DND-41 (cell line): Measurements from ENCODE around the gene ATP1B3.

Source experiments
- ATAC-seq: fragments of 200-7000 bp; cut with Tn5 transposase; 3 replicates; pipeline ENCODE4 v1.9.1; 2021; ENCODE audit warnings: low read depth; ENCODE audit not compliant: insufficient read depth
- DNase-seq: peaks from one replicate; pipeline ENCODE4 v3.0.0-alpha.2; 2020
- H2AFZ ChIP-seq: 2 replicates; pipeline ENCODE4 v1.6.0; 2012; ENCODE audit warnings: low read depth, low read length
- H3K27ac ChIP-seq: 2 replicates; pipeline ENCODE4 v1.5.1; 2012; ENCODE audit warnings: low read length, inconsistent platforms
- H3K27me3 ChIP-seq: fragments of 200-600 bp; sonication (generic); 2 replicates; pipeline ENCODE4 v1.6.0; 2012; ENCODE audit warnings: low read length, mild to moderate bottlenecking, inconsistent platforms; ENCODE audit not compliant: insufficient read depth, poor library complexity
- H3K36me3 ChIP-seq: 2 replicates; pipeline ENCODE4 v1.5.1; 2012; ENCODE audit warnings: low read length, inconsistent platforms; ENCODE audit not compliant: insufficient read depth
- H3K4me1 ChIP-seq: 2 replicates; pipeline ENCODE4 v1.5.1; 2012; ENCODE audit warnings: mild to moderate bottlenecking, low read length; ENCODE audit not compliant: insufficient read depth
- H3K4me2 ChIP-seq: 2 replicates; pipeline ENCODE4 v1.6.0; 2012; ENCODE audit warnings: mild to moderate bottlenecking, moderate library complexity, low read length, inconsistent platforms; ENCODE audit not compliant: insufficient read depth
- H3K4me3 ChIP-seq, 2 experiments: fragments of 200-600 bp in 1 of 2; shearing (Covaris generic) in 1 of 2; 2 replicates each; pipeline ENCODE4 v1.5.1; 2012 to 2016; ENCODE audit warnings: inconsistent platforms in 2 of 2, low read length in 2 of 2, mild to moderate bottlenecking in 2 of 2, low read depth in 1 of 2, moderate library complexity in 1 of 2
- H3K79me2 ChIP-seq: 2 replicates; pipeline ENCODE4 v1.6.0; 2012; ENCODE audit warnings: low read length, inconsistent platforms; ENCODE audit not compliant: insufficient read depth
- H3K9ac ChIP-seq: 2 replicates; pipeline ENCODE4 v1.6.0; 2012; ENCODE audit warnings: low read depth, mild to moderate bottlenecking, inconsistent platforms, low read length, moderate library complexity
- H3K9me3 ChIP-seq: 2 replicates; pipeline ENCODE4 v1.5.1; 2012; ENCODE audit warnings: low read length, moderate library complexity, mild to moderate bottlenecking, inconsistent platforms; ENCODE audit not compliant: insufficient read depth, severe bottlenecking
- H4K20me1 ChIP-seq: 2 replicates; pipeline ENCODE4 v1.6.0; 2012; ENCODE audit warnings: low read length; ENCODE audit not compliant: insufficient read depth
- EZH2 ChIP-seq: IDR thresholded peaks from 3 replicates; pipeline ENCODE4 v1.6.1; 2012; ENCODE audit warnings: borderline replicate concordance, low read depth, mild to moderate bottlenecking, moderate library complexity, low read length, inconsistent platforms; ENCODE audit not compliant: severe bottlenecking
- TF ChIP-seq, protein P1 (sequence below): IDR thresholded peaks from 2 replicates; pipeline ENCODE4 v1.5.1; 2012; ENCODE audit warnings: borderline replicate concordance, low read length, moderate library complexity, mild to moderate bottlenecking; ENCODE audit not compliant: poor library complexity, severe bottlenecking; ENCODE audit errors: extremely low read depth

The ATP1B3 gene

DNA sequence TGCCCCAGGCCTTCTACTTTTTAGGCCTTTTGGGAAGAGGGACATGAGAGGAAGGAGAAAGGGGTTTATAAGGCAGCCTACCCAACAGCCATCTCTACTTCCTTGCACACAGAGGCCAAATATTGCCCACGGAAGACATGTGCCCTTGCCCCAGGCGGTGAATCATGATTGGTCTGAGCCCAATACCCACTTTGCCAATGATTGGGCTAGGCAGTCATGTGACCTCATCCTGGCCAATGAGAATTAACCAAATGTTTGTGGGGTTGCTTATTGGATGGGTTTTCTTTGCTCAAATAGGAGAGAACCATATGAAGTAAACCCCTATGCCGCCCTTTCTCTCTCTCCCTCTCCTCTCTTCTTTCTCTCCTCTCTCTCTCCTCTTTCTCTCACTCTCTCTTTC is 42.2 kb upstream of the ATP1B3 start:
- Histone ChIP-seq H3K9me3 (no peaks in the 10 kb centered on the region), H3K27me3 (no peaks in the 10 kb centered on the region), H3K4me2 (no peak overlapping the region), H3K36me3 (no peaks in the 10 kb centered on the region), H4K20me1 (no peaks in the 10 kb centered on the region), H2AFZ (no peak overlapping the region), H3K9ac (no peak overlapping the region), H3K4me1 (no peaks in the 10 kb centered on the region), H3K79me2 (no peaks in the 10 kb centered on the region), H3K4me3 (no peak overlapping the region), H3K27ac (no peak overlapping the region)
- ATAC-seq (no peak), DNase-seq (no peak)
- TF ChIP-seq EZH2 = no peak
- TF ChIP-seq, protein P1, sequence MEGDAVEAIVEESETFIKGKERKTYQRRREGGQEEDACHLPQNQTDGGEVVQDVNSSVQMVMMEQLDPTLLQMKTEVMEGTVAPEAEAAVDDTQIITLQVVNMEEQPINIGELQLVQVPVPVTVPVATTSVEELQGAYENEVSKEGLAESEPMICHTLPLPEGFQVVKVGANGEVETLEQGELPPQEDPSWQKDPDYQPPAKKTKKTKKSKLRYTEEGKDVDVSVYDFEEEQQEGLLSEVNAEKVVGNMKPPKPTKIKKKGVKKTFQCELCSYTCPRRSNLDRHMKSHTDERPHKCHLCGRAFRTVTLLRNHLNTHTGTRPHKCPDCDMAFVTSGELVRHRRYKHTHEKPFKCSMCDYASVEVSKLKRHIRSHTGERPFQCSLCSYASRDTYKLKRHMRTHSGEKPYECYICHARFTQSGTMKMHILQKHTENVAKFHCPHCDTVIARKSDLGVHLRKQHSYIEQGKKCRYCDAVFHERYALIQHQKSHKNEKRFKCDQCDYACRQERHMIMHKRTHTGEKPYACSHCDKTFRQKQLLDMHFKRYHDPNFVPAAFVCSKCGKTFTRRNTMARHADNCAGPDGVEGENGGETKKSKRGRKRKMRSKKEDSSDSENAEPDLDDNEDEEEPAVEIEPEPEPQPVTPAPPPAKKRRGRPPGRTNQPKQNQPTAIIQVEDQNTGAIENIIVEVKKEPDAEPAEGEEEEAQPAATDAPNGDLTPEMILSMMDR = no peak

DNA sequence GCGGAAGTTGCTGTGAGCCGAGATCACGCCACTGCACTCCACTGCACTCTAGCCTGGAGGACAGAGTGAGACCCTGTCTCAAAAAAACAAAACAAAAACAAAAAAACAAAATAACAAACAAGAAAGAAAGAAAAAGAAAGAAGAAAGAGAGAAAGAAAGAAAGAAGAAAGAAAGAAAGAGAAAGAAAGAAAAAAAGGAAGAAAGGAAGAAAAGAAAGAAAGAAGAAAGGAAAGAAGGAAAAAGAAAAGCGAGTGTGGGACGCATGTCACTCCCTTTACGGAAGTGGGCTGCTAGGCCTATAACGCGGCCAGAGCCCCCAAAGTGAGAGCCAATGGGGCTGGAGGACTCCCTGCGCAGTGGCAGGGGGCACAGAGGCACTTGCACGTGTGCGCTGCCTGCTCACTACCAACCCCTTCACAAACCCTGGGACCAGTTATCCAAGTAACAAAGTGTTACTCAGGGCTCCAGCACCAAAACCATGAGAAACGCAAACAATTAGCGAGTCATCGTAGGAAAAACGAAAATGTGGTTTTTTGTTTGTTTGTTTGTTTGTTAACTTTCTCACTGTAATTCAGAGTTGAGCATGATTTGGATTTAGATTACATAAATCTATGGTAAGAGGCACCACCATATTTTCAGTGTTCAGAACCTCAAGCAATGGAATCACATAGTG is 40.8 kb upstream of the ATP1B3 start:
- Histone ChIP-seq H3K4me1 (no peaks in the 10 kb centered on the region), H3K4me2 (no peak overlapping the region)
- no peak for DNase-seq

GRCh38 chr3:141839389-141839788 is 37.1 kb upstream of the ATP1B3 start:
- no peaks in the 10 kb centered on the region for H3K4me1 ChIP-seq
- no peaks in the 10 kb centered on the region for H3K9me3 ChIP-seq
- H3K4me2 ChIP-seq = no peak overlapping the region
- H2AFZ ChIP-seq = no peak overlapping the region
- TF ChIP-seq, protein P1 = no peak
- TF ChIP-seq EZH2 = no peak
- ATAC-seq = no peak
- no peaks in the 10 kb centered on the region for H3K79me2 ChIP-seq
- DNase-seq = no peak
- H3K27ac ChIP-seq = no peak overlapping the region
- H3K9ac ChIP-seq = no peak overlapping the region
- H3K36me3 ChIP-seq = no peaks in the 10 kb centered on the region
- no peak overlapping the region for H3K4me3 ChIP-seq
- H3K27me3 ChIP-seq = no peaks in the 10 kb centered on the region
- H4K20me1 ChIP-seq = no peaks in the 10 kb centered on the region

More for the DNA sequence above, 40.8 kb upstream of the ATP1B3 start:
- no peak for ATAC-seq
- Histone ChIP-seq H3K27ac (no peak overlapping the region), H3K79me2 (no peaks in the 10 kb centered on the region), H3K27me3 (no peaks in the 10 kb centered on the region), H4K20me1 (no peaks in the 10 kb centered on the region), H3K9ac (no peak overlapping the region), H3K9me3 (no peaks in the 10 kb centered on the region), H3K36me3 (no peaks in the 10 kb centered on the region), H2AFZ (no peak overlapping the region), H3K4me3 (no peak overlapping the region)
- no peak for TF ChIP-seq EZH2
- TF ChIP-seq, protein P1 = no peak
